GM23248 (cell line): ENCODE data around the gene KLHL30.

ENCODE experiments used
- EZH2 ChIP-seq: fragments of 200-600 bp; sonication (generic); IDR thresholded peaks from 2 replicates; pipeline ENCODE4 v1.6.1; 2018; ENCODE audit warnings: antibody characterized with exemption, mild to moderate bottlenecking; ENCODE audit not compliant: insufficient read depth, poor library complexity, severe bottlenecking
- EZH2phosphoT487 ChIP-seq: fragments of 200-600 bp; sonication (generic); IDR thresholded peaks from 2 replicates; pipeline ENCODE4 v1.6.1; 2018; ENCODE audit warnings: antibody characterized with exemption, moderate library complexity, mild to moderate bottlenecking, low read depth; ENCODE audit not compliant: insufficient read depth

DNA sequence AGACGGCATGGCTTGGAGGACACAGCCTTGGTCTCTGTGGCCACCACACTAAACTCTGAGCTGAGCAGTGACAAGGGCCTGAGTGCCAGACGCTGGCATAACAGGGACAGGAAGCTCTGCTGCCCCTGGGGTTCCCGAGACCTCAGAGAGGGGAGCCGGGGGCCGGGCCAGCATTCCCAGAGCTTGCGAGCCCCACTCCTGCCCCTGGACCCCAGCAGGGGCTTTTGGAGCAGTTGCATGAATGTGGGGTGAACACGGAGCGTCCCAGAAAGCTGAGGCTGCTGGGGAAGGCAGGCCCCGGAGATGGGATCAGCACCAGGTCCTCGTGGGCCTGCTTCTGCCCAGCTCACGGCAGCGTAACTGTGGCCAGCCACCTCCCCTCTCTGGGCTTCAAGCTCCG, 12.7 kb downstream of the KLHL30 start:
- TF ChIP-seq EZH2 (no peak), EZH2phosphoT487 (no peak)
